ENCODE data around the gene CYB5R3.

Gene CYB5R3

GRCh38 chr22:42683578-42684283 is 34.5 kb upstream of the CYB5R3 start:
- Histone ChIP-seq H3K79me2 (ENCODE audit: insufficient read depth, low read depth) (no peaks in the 10 kb centered on the region), H3K9ac (no peak overlapping the region), H3K4me2 (no peak overlapping the region), H4K20me1 (ENCODE audit: insufficient read depth) (no peaks in the 10 kb centered on the region), H3K27ac (no peak overlapping the region), H3K4me1 (ENCODE audit: low read depth, poor library complexity, severe bottlenecking) (peaks cover 13% of the 10 kb centered on the region), H2AFZ (ENCODE audit: low read depth) (no peak overlapping the region), H3K4me3 (IDR thresholded peaks at IDR 0.05; ENCODE audit: insufficient read depth, low read depth, low read length) (no peak overlapping the region), H3K27me3 (ENCODE audit: insufficient read depth, low read depth) (no peaks in the 10 kb centered on the region), H3K36me3 (ENCODE audit: insufficient read depth) (no peaks in the 10 kb centered on the region)
- TF ChIP-seq, protein P1, sequence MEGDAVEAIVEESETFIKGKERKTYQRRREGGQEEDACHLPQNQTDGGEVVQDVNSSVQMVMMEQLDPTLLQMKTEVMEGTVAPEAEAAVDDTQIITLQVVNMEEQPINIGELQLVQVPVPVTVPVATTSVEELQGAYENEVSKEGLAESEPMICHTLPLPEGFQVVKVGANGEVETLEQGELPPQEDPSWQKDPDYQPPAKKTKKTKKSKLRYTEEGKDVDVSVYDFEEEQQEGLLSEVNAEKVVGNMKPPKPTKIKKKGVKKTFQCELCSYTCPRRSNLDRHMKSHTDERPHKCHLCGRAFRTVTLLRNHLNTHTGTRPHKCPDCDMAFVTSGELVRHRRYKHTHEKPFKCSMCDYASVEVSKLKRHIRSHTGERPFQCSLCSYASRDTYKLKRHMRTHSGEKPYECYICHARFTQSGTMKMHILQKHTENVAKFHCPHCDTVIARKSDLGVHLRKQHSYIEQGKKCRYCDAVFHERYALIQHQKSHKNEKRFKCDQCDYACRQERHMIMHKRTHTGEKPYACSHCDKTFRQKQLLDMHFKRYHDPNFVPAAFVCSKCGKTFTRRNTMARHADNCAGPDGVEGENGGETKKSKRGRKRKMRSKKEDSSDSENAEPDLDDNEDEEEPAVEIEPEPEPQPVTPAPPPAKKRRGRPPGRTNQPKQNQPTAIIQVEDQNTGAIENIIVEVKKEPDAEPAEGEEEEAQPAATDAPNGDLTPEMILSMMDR (conservative IDR thresholded peaks at IDR 0.05; ENCODE audit: low read depth, low read length): no peak

GRCh38 chr22:42682113-42682851 is 33.1 kb upstream of the CYB5R3 start:
- no peaks in the 10 kb centered on the region for H3K79me2 ChIP-seq (ENCODE audit: insufficient read depth, low read depth)
- no peak overlapping the region for H2AFZ ChIP-seq (ENCODE audit: low read depth)
- no peak overlapping the region for H3K4me3 ChIP-seq (IDR thresholded peaks at IDR 0.05; ENCODE audit: insufficient read depth, low read depth, low read length)
- TF ChIP-seq, protein P1 (conservative IDR thresholded peaks at IDR 0.05; ENCODE audit: low read depth, low read length): no peak
- no peaks in the 10 kb centered on the region for H3K27me3 ChIP-seq (ENCODE audit: insufficient read depth, low read depth)
- H3K27ac ChIP-seq: no peak overlapping the region
- H3K4me1 ChIP-seq (ENCODE audit: low read depth, poor library complexity, severe bottlenecking): peaks cover 13% of the 10 kb centered on the region
- H3K9ac ChIP-seq: no peak overlapping the region
- no peak overlapping the region for H3K4me2 ChIP-seq
- H4K20me1 ChIP-seq (ENCODE audit: insufficient read depth): no peaks in the 10 kb centered on the region
- H3K36me3 ChIP-seq (ENCODE audit: insufficient read depth): no peaks in the 10 kb centered on the region

DNA sequence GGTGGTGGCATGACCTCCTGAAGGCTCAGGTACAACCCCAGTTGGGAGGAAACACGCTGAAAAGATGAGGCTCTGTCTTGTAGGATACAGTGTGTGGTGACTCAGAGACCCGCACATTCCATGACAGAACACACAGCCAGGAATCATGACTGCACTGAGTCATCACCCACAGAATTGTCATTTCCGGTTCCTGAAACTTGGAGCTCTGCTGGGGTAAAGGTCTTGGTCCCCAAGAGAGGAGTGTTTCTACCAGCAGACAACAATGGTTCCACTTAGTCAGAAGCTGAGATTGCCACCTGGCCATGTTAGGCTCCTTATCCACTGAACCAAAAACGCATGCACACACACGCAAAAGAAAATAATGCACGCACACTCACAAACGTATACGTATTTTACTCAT is 31.5 kb upstream of the CYB5R3 start:
- no peak overlapping the region for H3K27ac ChIP-seq
- H3K9ac ChIP-seq: no peak overlapping the region
- H2AFZ ChIP-seq (ENCODE audit: low read depth): no peak overlapping the region
- H3K27me3 ChIP-seq (ENCODE audit: insufficient read depth, low read depth): no peaks in the 10 kb centered on the region
- no peaks in the 10 kb centered on the region for H3K79me2 ChIP-seq (ENCODE audit: insufficient read depth, low read depth)
- H3K4me3 ChIP-seq (IDR thresholded peaks at IDR 0.05; ENCODE audit: insufficient read depth, low read depth, low read length): no peak overlapping the region
- no peak overlapping the region for H3K4me2 ChIP-seq
- H3K36me3 ChIP-seq (ENCODE audit: insufficient read depth): no peaks in the 10 kb centered on the region
- no peaks in the 10 kb centered on the region for H4K20me1 ChIP-seq (ENCODE audit: insufficient read depth)
- TF ChIP-seq, protein P1 (conservative IDR thresholded peaks at IDR 0.05; ENCODE audit: low read depth, low read length): no peak
- no peaks in the 10 kb centered on the region for H3K4me1 ChIP-seq (ENCODE audit: low read depth, poor library complexity, severe bottlenecking)

GRCh38 chr22:42679691-42680090 is 30.5 kb upstream of the CYB5R3 start:
- Histone ChIP-seq H4K20me1 (ENCODE audit: insufficient read depth) (no peaks in the 10 kb centered on the region), H3K4me2 (no peak overlapping the region), H2AFZ (ENCODE audit: low read depth) (no peak overlapping the region), H3K4me3 (IDR thresholded peaks at IDR 0.05; ENCODE audit: insufficient read depth, low read depth, low read length) (no peak overlapping the region), H3K36me3 (ENCODE audit: insufficient read depth) (no peaks in the 10 kb centered on the region), H3K4me1 (ENCODE audit: low read depth, poor library complexity, severe bottlenecking) (no peaks in the 10 kb centered on the region), H3K9ac (no peak overlapping the region), H3K27ac (no peak overlapping the region), H3K79me2 (ENCODE audit: insufficient read depth, low read depth) (no peaks in the 10 kb centered on the region), H3K27me3 (ENCODE audit: insufficient read depth, low read depth) (no peaks in the 10 kb centered on the region)
- TF ChIP-seq, protein P1 (conservative IDR thresholded peaks at IDR 0.05; ENCODE audit: low read depth, low read length): no peak
